Frontal cortex (tissue), 4 donors: ENCODE measurements around the gene PIF1. TPM values are rescaled to one million over a fixed set of nuclear protein-coding genes. Genes with fewer than 3 reads are reported as not detected.

ENCODE experiments used
- DNase-seq, 2 donors: peaks; one replicate each; pipeline ENCODE4 v3.0.0; 2012; ENCODE audit warnings: low spot score in 2 of 2
- FAIRE-seq: peaks from 2 replicates; lab custom pipeline; 2012; peaks lifted over from hg19 to GRCh38; lab: Jason Lieb, UNC
- total RNA-seq: library from RNA; depleted of rRNA; stranded (reverse); fragments of >200 nt; gene quantifications from one replicate; pipeline ENCODE4 v1.2.3, GENCODE V29; 2014
- donor health status: control.
- donor health status: control.
- donor health status: control.

Gene PIF1
- total RNA-seq, 1 donor from 2014 or later: 0.82 TPM

- FAIRE-seq (no peak), DNase-seq (no peak)
Measured at GRCh38 chr15:64779024-64779423, 46.4 kb downstream of the PIF1 start.

GRCh38 chr15:64776402-64776786, 49.1 kb downstream of the PIF1 start:
- no peak for FAIRE-seq
- no peak for DNase-seq

GRCh38 chr15:64775551-64776401, 49.7 kb downstream of the PIF1 start, which contains the start of gene RBPMS2:
RBPMS2 (minus strand) TSS chr15:64775589; CDS start chr15:64775319, 270 bp downstream.
- FAIRE-seq (no peak), DNase-seq (peak; percentile 51 to 55)

GRCh38 chr15:64774629-64775493, 50.6 kb downstream of the PIF1 start:
- no peak for FAIRE-seq
- DNase-seq: no peak

- FAIRE-seq (no peak), DNase-seq (no peak)
Measured at GRCh38 chr15:64774037-64774628, 51.3 kb downstream of the PIF1 start.

GRCh38 chr15:64773606-64774005, 51.8 kb downstream of the PIF1 start:
- DNase-seq (no peak), FAIRE-seq (no peak)

- no peak for FAIRE-seq
- DNase-seq: no peak
Measured at GRCh38 chr15:64772964-64773363, 52.5 kb downstream of the PIF1 start.

GRCh38 chr15:64772488-64772887, 53.0 kb downstream of the PIF1 start:
- FAIRE-seq: no peak
- DNase-seq: no peak

GRCh38 chr15:64770626-64771025, 54.8 kb downstream of the PIF1 start:
- DNase-seq: no peak
- no peak for FAIRE-seq

- no peak for FAIRE-seq
- no peak for DNase-seq
Measured at GRCh38 chr15:64767203-64767602, 58.2 kb downstream of the PIF1 start.

- DNase-seq (no peak), FAIRE-seq (no peak)
Measured at GRCh38 chr15:64766058-64766457, 59.4 kb downstream of the PIF1 start.

Other genes starting within 250 kb of the PIF1 start
- gene RBPMS2, start 50.1 kb downstream of the PIF1 start, total RNA-seq: under 0.01 TPM
- 4.5 TPM for gene PLEKHO2, start 16.3 kb upstream of the PIF1 start, total RNA-seq
- 13.9 TPM for gene ANKDD1A, start 86.3 kb upstream of the PIF1 start, total RNA-seq
- gene SPG21, start 164.3 kb upstream of the PIF1 start, total RNA-seq: 58.7 TPM
- 15.1 TPM for gene MTFMT, start 204.0 kb upstream of the PIF1 start, total RNA-seq
- not detected for gene SLC51B, start 219.7 kb upstream of the PIF1 start, total RNA-seq
- 2.4 TPM for gene RASL12, start 242.3 kb upstream of the PIF1 start, total RNA-seq